Testis (tissue), 3 donors: ENCODE measurements around the gene VSIG10. TPM values are rescaled to one million over a fixed set of nuclear protein-coding genes. Genes with fewer than 3 reads are reported as not detected.
"Not testable (repeated sequence)": the region's sequence is repeated elsewhere in the genome, so short reads cannot be mapped to it uniquely, and the experiment has no call there.

Experiments used
- DNase-seq: peaks from one replicate; pipeline ENCODE4 v3.0.0-alpha.2; 2019
- H3K27ac ChIP-seq, 2 donors: fragments of 200-600 bp; sonication (generic); one replicate each; pipeline ENCODE4 v1.5.1; 2019
- H3K27me3 ChIP-seq: fragments of 200-600 bp; sonication (generic); one replicate; pipeline ENCODE4 v1.5.1; 2019
- H3K36me3 ChIP-seq: fragments of 200-600 bp; sonication (generic); one replicate; pipeline ENCODE4 v1.5.1; 2017; ENCODE audit warnings: low read depth; ENCODE audit errors: missing control alignments
- H3K4me1 ChIP-seq: fragments of 200-600 bp; sonication (generic); one replicate; pipeline ENCODE4 v1.5.1; 2019
- H3K4me3 ChIP-seq, 2 donors: fragments of 200-600 bp; sonication (generic); one replicate each; pipeline ENCODE4 v1.5.1; 2017 to 2019
- H3K9me3 ChIP-seq: fragments of 200-600 bp; sonication (generic); one replicate; pipeline ENCODE4 v1.5.1; 2017
- CTCF ChIP-seq, 3 experiments: fragments of 450-650 bp in 2 of 3; fragments of 200-600 bp in 1 of 3; sonication (generic) in 1 of 3; IDR thresholded peaks; one replicate each; pipeline ENCODE4 v1.5.1; 2016 to 2019; ENCODE audit warnings: antibody characterized with exemption in 3 of 3, mild to moderate bottlenecking in 2 of 3, moderate library complexity in 1 of 3
- POLR2A ChIP-seq: fragments of 450-650 bp; IDR thresholded peaks from one replicate; pipeline ENCODE4 v1.6.1; 2017; ENCODE audit warnings: antibody characterized with exemption, mild to moderate bottlenecking, moderate library complexity
- WGBS, 2 donors: methylation state at CpG; one replicate each; pipeline ENCODE4 v1.1.5; 2018; 5-methylcytosine and 5-hydroxymethylcytosine counted together
- intact Hi-C: fragments of 100-400 bp; cut with DNase I; formaldehyde crosslinking; loops from one replicate; pipeline ENCODE4 v1.15.1; 2023; ENCODE audit warnings: low total_unique reads
- polyA plus RNA-seq: library from polyadenylated mRNA; stranded (reverse); fragments of 350-450 nt; fragmentation: Illumina TruSeq; extraction: RNeasy Lipid Tissue Mini Kit (QIAGEN cat#74804); gene quantifications from one replicate; pipeline ENCODE4 v1.2.3, GENCODE V29; 2014; ENCODE audit warnings: low read depth, low replicate concordance; ENCODE audit not compliant: insufficient read depth
- total RNA-seq, 2 donors: library from RNA; depleted of rRNA; stranded (reverse); fragments of >200 nt; gene quantifications; one replicate each; pipeline ENCODE4 v1.2.3, GENCODE V29; 2016

VSIG10 gene
- total and polyA plus RNA-seq, 3 donors from 2014 or later: 14.8 to 51.0 (median 43.2) TPM

GRCh38 chr12:118022728-118023109, 81.1 kb downstream of the VSIG10 start:
- no peak for TF ChIP-seq CTCF (IDR thresholded peaks at IDR 0.05)
- no peak for TF ChIP-seq POLR2A
- Histone ChIP-seq H3K27ac (no peak overlapping the region), H3K4me3 (no peak overlapping the region), H3K27me3 (no peaks in the 10 kb centered on the region), H3K4me1 (peaks cover 4% of the 10 kb centered on the region), H3K9me3 (no peaks in the 10 kb centered on the region), H3K36me3 (no peaks in the 10 kb centered on the region)
- 80 to 86% methylated on average over 3 of the region's 3 CpGs for WGBS, 2 donors
- intact Hi-C loops: no loop called here
- no peak for DNase-seq

- H3K9me3 ChIP-seq, H3K27me3 ChIP-seq, H3K4me1 ChIP-seq, intact Hi-C loops, H3K36me3 ChIP-seq, DNase-seq, H3K27ac ChIP-seq, H3K4me3 ChIP-seq: not testable (repeated sequence)
- 94% methylated on average over 13 of the region's 13 CpGs for WGBS, 2 donors
These were observed 81.6 kb downstream of the VSIG10 start for GRCh38 chr12:118022097-118022727.

GRCh38 chr12:118020036-118020435, 83.8 kb downstream of the VSIG10 start:
- TF ChIP-seq CTCF (IDR thresholded peaks at IDR 0.05) (no peak), POLR2A (no peak)
- 73 to 92% methylated on average over 1 of the region's 1 CpG for WGBS, 2 donors
- Histone ChIP-seq H3K27ac (no peak overlapping the region), H3K36me3 (no peaks in the 10 kb centered on the region), H3K4me3 (no peak overlapping the region), H3K9me3 (no peaks in the 10 kb centered on the region), H3K4me1 (peaks cover 4% of the 10 kb centered on the region), H3K27me3 (no peaks in the 10 kb centered on the region)
- intact Hi-C loops: no loop called here
- DNase-seq: no peak

GRCh38 chr12:118017926-118018325, 85.9 kb downstream of the VSIG10 start:
- Histone ChIP-seq H3K36me3 (no peaks in the 10 kb centered on the region), H3K27me3 (no peaks in the 10 kb centered on the region), H3K4me3 (no peak overlapping the region), H3K9me3 (no peaks in the 10 kb centered on the region), H3K4me1 (peaks cover 2% of the 10 kb centered on the region), H3K27ac (no peak overlapping the region)
- intact Hi-C loops: no loop called here
- no peak for DNase-seq
- TF ChIP-seq POLR2A: no peak
- no peak for TF ChIP-seq CTCF (IDR thresholded peaks at IDR 0.05)

- no peaks in the 10 kb centered on the region for H3K27me3 ChIP-seq
- H3K36me3 ChIP-seq: no peaks in the 10 kb centered on the region
- intact Hi-C loops: no loop called here
- peak; percentile 99 for DNase-seq
- peak within 1 kb of the TSS; percentile 55 to 85 for H3K4me3 ChIP-seq
- no peak within 1 kb of the TSS for H3K27ac ChIP-seq
- no peaks in the 10 kb centered on the region for H3K4me1 ChIP-seq
- 0 to 1% methylated on average over 23 to 61 of the region's 61 CpGs for WGBS, 2 donors
- TF ChIP-seq POLR2A (no peak), CTCF (IDR thresholded peaks at IDR 0.05) (no peak)
- no peaks in the 10 kb centered on the region for H3K9me3 ChIP-seq
These were observed 87.2 kb downstream of the VSIG10 start, which contains the start of gene RFC5 for GRCh38 chr12:118016424-118017264. Gene RFC5 (plus strand): TSS chr12:118016703. CDS start chr12:118016828, 125 bp downstream.
